Skeletal muscle cell (primary cell): ENCODE data around the gene ARVCF.

ENCODE experiments used
- DNase-seq: peaks from one replicate; pipeline ENCODE4 v3.0.0-alpha.2; 2010; ENCODE audit warnings: low read depth
- H3K4me3 ChIP-seq: 2 replicates; pipeline ENCODE4 v1.5.1; 2011; ENCODE audit warnings: low read depth, mild to moderate bottlenecking, control low read depth, low read length, moderate library complexity

Gene ARVCF, protein sequence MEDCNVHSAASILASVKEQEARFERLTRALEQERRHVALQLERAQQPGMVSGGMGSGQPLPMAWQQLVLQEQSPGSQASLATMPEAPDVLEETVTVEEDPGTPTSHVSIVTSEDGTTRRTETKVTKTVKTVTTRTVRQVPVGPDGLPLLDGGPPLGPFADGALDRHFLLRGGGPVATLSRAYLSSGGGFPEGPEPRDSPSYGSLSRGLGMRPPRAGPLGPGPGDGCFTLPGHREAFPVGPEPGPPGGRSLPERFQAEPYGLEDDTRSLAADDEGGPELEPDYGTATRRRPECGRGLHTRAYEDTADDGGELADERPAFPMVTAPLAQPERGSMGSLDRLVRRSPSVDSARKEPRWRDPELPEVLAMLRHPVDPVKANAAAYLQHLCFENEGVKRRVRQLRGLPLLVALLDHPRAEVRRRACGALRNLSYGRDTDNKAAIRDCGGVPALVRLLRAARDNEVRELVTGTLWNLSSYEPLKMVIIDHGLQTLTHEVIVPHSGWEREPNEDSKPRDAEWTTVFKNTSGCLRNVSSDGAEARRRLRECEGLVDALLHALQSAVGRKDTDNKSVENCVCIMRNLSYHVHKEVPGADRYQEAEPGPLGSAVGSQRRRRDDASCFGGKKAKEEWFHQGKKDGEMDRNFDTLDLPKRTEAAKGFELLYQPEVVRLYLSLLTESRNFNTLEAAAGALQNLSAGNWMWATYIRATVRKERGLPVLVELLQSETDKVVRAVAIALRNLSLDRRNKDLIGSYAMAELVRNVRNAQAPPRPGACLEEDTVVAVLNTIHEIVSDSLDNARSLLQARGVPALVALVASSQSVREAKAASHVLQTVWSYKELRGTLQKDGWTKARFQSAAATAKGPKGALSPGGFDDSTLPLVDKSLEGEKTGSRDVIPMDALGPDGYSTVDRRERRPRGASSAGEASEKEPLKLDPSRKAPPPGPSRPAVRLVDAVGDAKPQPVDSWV

GRCh38 chr22:20016734-20017621 lies at the start of gene ARVCF:
Gene ARVCF (minus strand): TSS chr22:20016823. CDS start chr22:19990794, 26,029 bp downstream.
- peak within 1 kb of the TSS; percentile 60 for H3K4me3 ChIP-seq
- peak; percentile 57 for DNase-seq

DNA sequence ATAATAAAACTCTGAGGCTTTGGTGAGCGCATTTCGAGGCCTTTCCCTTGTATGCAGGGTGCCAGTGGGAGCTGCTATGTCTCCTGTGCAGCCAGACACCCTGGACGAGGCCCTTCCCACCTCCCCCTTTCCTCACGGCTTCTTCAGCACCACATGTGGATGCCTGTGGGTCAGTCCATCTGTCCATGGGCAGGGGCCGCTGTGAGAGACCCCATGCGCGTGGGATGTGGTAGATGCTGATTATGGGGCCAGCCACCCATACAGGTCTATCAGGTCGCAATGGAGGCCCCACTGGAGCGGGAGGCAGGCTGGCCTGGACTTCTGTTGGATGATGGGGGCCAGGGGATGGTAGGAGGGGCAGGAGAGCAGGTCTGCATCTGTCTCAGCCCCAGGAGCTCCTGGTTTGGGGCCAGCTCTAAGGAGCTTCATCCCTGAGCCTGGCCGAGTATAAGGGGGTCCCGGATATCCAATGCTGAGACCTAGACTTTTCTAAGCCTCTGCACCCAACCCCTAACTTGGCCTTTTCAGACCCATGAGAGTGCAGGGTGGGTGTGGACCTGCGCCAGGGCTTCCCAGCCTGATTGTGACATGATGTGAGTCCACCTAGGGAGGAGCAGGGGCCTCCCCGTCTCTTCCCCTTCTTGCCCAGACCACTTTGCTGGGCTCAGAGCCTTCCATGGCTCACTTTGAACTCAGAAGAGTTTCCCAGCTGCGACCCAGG lies 49.4 kb upstream of the ARVCF start:
- H3K4me3 ChIP-seq: no peak overlapping the region
- no peak for DNase-seq

DNA sequence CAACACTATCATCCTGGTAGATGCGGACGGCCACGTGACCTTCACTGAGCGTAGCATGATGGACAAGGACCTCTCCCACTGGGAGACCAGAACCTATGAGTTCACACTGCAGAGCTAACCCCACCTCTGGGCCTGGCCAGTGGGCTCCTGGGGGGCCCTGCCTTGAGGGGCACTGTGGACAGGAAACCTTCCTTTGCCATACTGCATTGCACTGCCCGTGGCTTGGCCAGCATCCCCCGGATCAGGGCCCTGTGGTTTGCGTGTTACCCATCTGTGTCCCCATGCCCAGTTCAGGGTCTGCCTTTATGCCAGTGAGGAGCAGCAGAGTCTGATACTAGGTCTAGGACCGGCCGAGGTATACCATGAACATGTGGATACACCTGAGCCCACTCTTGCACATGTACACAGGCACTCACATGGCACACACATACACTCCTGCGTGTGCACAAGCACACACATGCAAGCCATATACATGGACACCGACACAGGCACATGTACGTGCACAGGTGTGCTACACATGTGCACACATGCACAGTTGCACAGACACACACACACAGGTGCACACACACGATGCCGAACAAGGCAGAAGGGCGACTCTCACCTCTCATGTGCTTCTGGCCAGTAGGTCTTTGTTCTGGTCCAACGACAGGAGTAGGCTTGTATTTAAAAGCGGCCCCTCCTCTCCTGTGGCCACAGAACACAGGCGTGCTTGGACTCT lies 48.1 kb upstream of the ARVCF start:
- no peak for DNase-seq
- no peak overlapping the region for H3K4me3 ChIP-seq

DNA sequence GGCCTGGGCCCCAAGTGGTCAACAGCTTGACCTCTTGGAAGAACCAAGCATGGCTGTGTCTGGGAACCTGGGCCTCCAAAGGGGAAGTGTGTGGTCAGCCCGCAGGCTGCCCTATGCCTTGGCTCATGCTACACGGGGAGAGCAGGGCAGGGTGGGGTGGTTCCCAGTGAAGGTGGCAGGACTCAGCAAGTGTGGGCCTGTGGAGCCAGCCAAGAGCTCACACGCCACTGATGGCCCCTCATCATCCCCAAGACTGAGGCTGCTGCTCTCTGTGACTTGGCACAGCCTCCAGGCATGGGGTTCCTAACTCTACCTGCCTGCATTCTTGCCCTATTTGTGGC lies 47.5 kb upstream of the ARVCF start:
- DNase-seq: no peak
- no peak overlapping the region for H3K4me3 ChIP-seq

GRCh38 chr22:20063271-20064139 lies 46.9 kb upstream of the ARVCF start:
- H3K4me3 ChIP-seq: no peak overlapping the region
- no peak for DNase-seq

DNA sequence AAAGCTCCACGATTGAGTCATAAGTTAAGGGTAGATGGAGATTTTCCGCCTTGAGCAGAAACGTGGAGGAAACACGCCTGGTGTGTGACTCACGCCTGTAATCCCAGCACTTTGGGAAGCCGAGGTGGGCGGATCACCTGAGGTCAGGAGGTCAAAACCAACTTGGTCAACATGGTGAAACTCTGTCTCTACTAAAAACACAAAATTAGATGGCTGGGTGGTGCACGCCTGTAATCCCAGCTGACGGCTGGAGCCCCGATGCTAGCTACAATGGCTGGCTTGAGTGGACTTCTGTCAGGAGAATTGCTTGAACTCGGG lies 46.1 kb upstream of the ARVCF start:
- no peak for DNase-seq
- H3K4me3 ChIP-seq: no peak overlapping the region

DNA sequence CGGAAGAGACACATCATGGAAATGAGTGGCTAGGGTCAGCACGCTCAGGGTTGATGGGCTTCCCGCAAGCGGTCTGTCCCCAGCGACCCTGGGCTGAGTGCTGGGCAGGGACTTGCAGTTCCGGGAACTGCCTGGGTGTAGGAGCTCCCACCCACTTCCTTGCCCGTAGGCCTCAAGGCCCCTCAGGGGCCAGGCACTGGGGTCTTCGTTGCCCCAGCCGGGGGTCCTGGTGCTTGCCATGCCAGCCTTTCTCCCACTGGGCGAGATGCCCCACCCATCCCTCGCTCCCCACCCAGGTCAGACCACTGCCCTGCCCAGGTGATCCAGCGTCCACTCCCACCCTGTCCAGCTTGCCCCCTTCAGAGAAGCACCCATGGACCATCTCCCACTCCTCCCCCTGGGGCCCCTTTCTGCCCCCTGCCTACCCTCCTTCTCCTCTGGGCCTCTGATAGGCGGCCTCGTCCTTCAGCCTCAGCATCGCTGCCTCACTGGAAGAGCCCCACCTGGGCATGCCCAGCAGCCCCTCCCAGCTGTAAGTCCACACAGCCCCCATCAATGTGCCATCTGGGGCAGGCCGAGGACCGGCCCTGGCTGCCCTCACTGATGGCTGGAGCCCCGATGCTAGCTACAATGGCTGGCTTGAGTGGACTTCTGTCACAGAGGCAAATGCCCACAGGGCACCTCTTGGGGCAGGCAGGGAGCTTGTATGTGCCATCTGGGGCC lies 45.6 kb upstream of the ARVCF start:
- no peak overlapping the region for H3K4me3 ChIP-seq

DNA sequence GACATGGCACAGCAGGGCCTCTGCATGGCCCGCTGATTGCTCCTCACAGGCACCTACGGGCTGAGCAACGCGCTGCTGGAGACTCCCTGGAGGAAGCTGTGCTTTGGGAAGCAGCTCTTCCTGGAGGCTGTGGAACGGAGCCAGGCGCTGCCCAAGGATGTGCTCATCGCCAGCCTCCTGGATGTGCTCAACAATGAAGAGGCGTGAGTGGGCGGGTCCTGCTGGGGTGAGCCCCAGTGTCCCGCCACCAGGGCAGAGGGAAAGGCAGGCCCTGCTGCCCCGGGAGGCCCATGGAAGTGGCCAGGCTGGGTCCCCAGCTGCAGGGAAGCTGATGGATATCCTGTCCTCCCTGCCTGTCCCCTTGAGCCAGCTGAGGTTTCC lies 44.8 kb upstream of the ARVCF start:
- DNase-seq: no peak
- no peak overlapping the region for H3K4me3 ChIP-seq

More for the DNA sequence above, 45.6 kb upstream of the ARVCF start:
- DNase-seq: no peak

GRCh38 chr22:20060700-20061480 lies 44.3 kb upstream of the ARVCF start:
- DNase-seq: no peak
- H3K4me3 ChIP-seq: no peak overlapping the region

GRCh38 chr22:20058989-20059770 lies 42.6 kb upstream of the ARVCF start:
- DNase-seq: no peak
- H3K4me3 ChIP-seq: no peak overlapping the region

GRCh38 chr22:20057596-20058268 lies 41.1 kb upstream of the ARVCF start:
- no peak for DNase-seq

GRCh38 chr22:20056696-20057386 lies 40.2 kb upstream of the ARVCF start:
- no peak for DNase-seq

More at GRCh38 chr22:20057596-20058268, 41.1 kb upstream of the ARVCF start:
- H3K4me3 ChIP-seq: no peak overlapping the region

DNA sequence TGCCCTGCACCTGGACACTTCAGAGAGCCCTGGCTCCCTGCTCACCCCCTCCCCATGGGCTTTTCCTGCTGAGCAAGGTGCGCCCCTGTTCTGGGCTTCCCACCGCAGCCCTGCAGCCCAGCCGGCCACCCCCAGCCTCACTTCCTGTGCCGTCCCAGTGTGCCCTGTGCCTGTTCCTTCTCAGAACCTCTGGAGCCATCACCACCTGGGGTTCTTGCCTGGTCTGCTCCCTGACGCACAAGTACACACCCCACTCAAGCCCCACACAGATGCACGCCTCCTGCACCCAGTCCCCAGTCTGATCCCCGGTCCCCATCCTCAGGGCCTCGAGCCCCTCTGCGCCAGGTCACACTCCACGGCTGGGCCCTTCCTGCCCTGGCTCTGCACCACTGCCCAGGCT lies 39.5 kb upstream of the ARVCF start:
- H3K4me3 ChIP-seq: no peak overlapping the region
- DNase-seq: no peak

More at GRCh38 chr22:20056696-20057386, 40.2 kb upstream of the ARVCF start:
- H3K4me3 ChIP-seq: no peak overlapping the region

DNA sequence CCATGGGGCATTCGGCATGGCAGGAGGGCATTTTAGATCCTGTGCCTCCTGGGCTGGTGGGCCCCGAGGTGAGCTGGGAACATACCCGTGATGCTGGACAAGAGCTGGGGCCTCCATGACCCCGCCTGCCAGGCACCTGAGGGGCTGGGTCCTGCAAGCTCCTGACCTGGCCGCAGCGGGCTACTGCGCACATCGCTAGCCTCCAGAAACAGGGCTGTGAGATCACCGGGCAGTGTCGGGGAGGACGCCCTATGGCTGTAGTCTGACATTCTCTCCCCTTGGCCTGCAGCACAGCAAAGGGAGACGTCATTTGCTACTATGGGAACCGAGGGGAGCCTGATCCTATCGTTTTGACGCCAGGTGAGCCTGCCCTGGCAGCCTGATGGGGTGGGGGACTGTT lies 39.0 kb upstream of the ARVCF start:
- H3K4me3 ChIP-seq: no peak overlapping the region
- DNase-seq: no peak
